Measurements from ENCODE around the gene MPPED1.

Gene MPPED1

GRCh38 chr22:43449831-43450225 is 38.0 kb downstream of the MPPED1 start:
- no peak for DNase-seq

GRCh38 chr22:43451371-43452050 is 39.7 kb downstream of the MPPED1 start:
- no peak for DNase-seq

- no peak for DNase-seq
These were observed 44.0 kb downstream of the MPPED1 start for GRCh38 chr22:43455846-43456245.

GRCh38 chr22:43457002-43457401 is 45.2 kb downstream of the MPPED1 start:
- DNase-seq, result no peak

GRCh38 chr22:43462701-43463100 is 50.9 kb downstream of the MPPED1 start:
- no peak for DNase-seq

GRCh38 chr22:43464809-43465208 is 53.0 kb downstream of the MPPED1 start:
- no peak for DNase-seq

- no peak for DNase-seq
These were observed 53.6 kb downstream of the MPPED1 start for GRCh38 chr22:43465291-43466015.

GRCh38 chr22:43466710-43467109 is 54.9 kb downstream of the MPPED1 start:
- no peak for DNase-seq

- no peak for DNase-seq
These were observed 55.6 kb downstream of the MPPED1 start for GRCh38 chr22:43467216-43467940.

- no peak for DNase-seq
These were observed 58.4 kb downstream of the MPPED1 start for GRCh38 chr22:43470253-43470652.

- no peak for DNase-seq
These were observed 59.2 kb downstream of the MPPED1 start for GRCh38 chr22:43470941-43471585.

- no peak for DNase-seq
These were observed 59.9 kb downstream of the MPPED1 start for GRCh38 chr22:43471606-43472135.

GRCh38 chr22:43473031-43473430 is 61.2 kb downstream of the MPPED1 start:
- no peak for DNase-seq

GRCh38 chr22:43473441-43473840 is 61.6 kb downstream of the MPPED1 start:
- DNase-seq, result no peak

- no peak for DNase-seq
These were observed 62.6 kb downstream of the MPPED1 start for GRCh38 chr22:43474161-43475101.

- DNase-seq, result no peak
These were observed 63.8 kb downstream of the MPPED1 start for GRCh38 chr22:43475549-43476076.

- no peak for DNase-seq
These were observed 64.5 kb downstream of the MPPED1 start for GRCh38 chr22:43476341-43476740.

GRCh38 chr22:43476751-43477725 is 65.2 kb downstream of the MPPED1 start:
- DNase-seq, result no peak

GRCh38 chr22:43477966-43478365 is 66.2 kb downstream of the MPPED1 start:
- no peak for DNase-seq

- DNase-seq, result no peak
These were observed 66.9 kb downstream of the MPPED1 start for GRCh38 chr22:43478621-43479300.
